ENCODE measurements around the gene NOXO1.

- no peak for TF ChIP-seq YY1 (IDR thresholded peaks at IDR 0.05; ENCODE audit: insufficient read depth, insufficient read length)
- TF ChIP-seq ZNF274 (IDR thresholded peaks at IDR 0.05; ENCODE audit: low read depth, low read length) = no peak
- no peak for TF ChIP-seq SUZ12 (IDR thresholded peaks at IDR 0.05; ENCODE audit: extremely low read depth, insufficient read depth, insufficient read length)
Measured at GRCh38 chr16:1976951-1977874, 4.1 kb downstream of the NOXO1 start.

Measured in NT2/D1 (cell line).